GM10248 (cell line): ENCODE results near the gene GRM4.

Experiments
- CTCF ChIA-PET: fragments of 300-600 bp; sonication (Branson Sonifier 250); formaldehyde crosslinking; extraction: SDS; loops from one replicate; lab custom pipeline; 2021; ENCODE audit warnings: antibody characterized with exemption; lab: Yijun Ruan, JAX
- POLR2A ChIA-PET: fragments of 350-650 bp; sonication (Branson Sonifier 250); formaldehyde crosslinking; extraction: SDS; loops from one replicate; lab custom pipeline; 2020; ENCODE audit warnings: antibody characterized with exemption; lab: Yijun Ruan, JAX
- DNase-seq: peaks from one replicate; pipeline ENCODE4 v3.0.0; 2012; ENCODE audit errors: extremely low spot score
- TF ChIP-seq, protein P1 (sequence below): IDR thresholded peaks from 2 replicates; pipeline ENCODE4 v1.5.1; 2012; ENCODE audit warnings: mild to moderate bottlenecking, low read depth; ENCODE audit errors: extremely low read depth, missing control alignments, control extremely low read depth

GRM4 gene

GRCh38 chr6:34181908-34182307 lies 36.0 kb upstream of the GRM4 start:
- DNase-seq: peak; percentile 14
- TF ChIP-seq, protein P1, sequence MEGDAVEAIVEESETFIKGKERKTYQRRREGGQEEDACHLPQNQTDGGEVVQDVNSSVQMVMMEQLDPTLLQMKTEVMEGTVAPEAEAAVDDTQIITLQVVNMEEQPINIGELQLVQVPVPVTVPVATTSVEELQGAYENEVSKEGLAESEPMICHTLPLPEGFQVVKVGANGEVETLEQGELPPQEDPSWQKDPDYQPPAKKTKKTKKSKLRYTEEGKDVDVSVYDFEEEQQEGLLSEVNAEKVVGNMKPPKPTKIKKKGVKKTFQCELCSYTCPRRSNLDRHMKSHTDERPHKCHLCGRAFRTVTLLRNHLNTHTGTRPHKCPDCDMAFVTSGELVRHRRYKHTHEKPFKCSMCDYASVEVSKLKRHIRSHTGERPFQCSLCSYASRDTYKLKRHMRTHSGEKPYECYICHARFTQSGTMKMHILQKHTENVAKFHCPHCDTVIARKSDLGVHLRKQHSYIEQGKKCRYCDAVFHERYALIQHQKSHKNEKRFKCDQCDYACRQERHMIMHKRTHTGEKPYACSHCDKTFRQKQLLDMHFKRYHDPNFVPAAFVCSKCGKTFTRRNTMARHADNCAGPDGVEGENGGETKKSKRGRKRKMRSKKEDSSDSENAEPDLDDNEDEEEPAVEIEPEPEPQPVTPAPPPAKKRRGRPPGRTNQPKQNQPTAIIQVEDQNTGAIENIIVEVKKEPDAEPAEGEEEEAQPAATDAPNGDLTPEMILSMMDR: no peak
- CTCF ChIA-PET: interaction anchor here (1.7 to 3.7 kb wide), 3 partner anchors 11 to 233 kb away, joined by 4 to 21 read pairs (median 5); no protein-coding TSS in a partner anchor
- POLR2A ChIA-PET: no interaction called here

GRCh38 chr6:34179106-34179720 lies 33.3 kb upstream of the GRM4 start:
- ChIA-PET CTCF (interaction anchor here (1.0 to 2.9 kb wide), 2 partner anchors 15 to 439 kb away, joined by 3 to 14 read pairs; no protein-coding TSS in a partner anchor), POLR2A (no interaction called here)
- TF ChIP-seq, protein P1: no peak
- no peak for DNase-seq

GRCh38 chr6:34178357-34179105 lies 32.6 kb upstream of the GRM4 start:
- CTCF ChIA-PET: interaction anchor here (1.0 to 2.9 kb wide), 3 partner anchors 15 to 440 kb away, joined by 3 to 14 read pairs (median 4); no protein-coding TSS in a partner anchor
- no peak for DNase-seq
- POLR2A ChIA-PET: no interaction called here
- TF ChIP-seq, protein P1: no peak

GRCh38 chr6:34177181-34177591 lies 31.3 kb upstream of the GRM4 start:
- ChIA-PET CTCF (interaction anchor here (2.9 kb wide), 1 partner anchor 13 kb away, joined by 14 read pairs; no protein-coding TSS in a partner anchor), POLR2A (no interaction called here)
- TF ChIP-seq, protein P1: no peak
- no peak for DNase-seq

- no peak for DNase-seq
- CTCF ChIA-PET: interaction anchor here (2.1 to 2.9 kb wide), 2 partner anchors 12 to 19 kb away, joined by 5 to 14 read pairs; no protein-coding TSS in a partner anchor
- TF ChIP-seq, protein P1: no peak
- POLR2A ChIA-PET: no interaction called here
Observed at GRCh38 chr6:34176261-34177031, 30.6 kb upstream of the GRM4 start.
